A549 (cell line): ENCODE measurements around the gene LHFPL2. TPM values are rescaled to one million over a fixed set of nuclear protein-coding genes. Genes with fewer than 3 reads are reported as not detected.

Experiments
- ATAC-seq, 2 experiments: fragments of 200-7000 bp in 1 of 2; fragments of >200 bp in 1 of 2; cut with Nextera tagmentation in 1 of 2; cut with Tn5 transposase in 1 of 2; 3 replicates each; pipeline versions ENCODE4 v1.8.0 to v1.9.1; 2018 to 2020; ENCODE audit warnings: mild to moderate bottlenecking in 1 of 2, moderate library complexity in 1 of 2
- CTCF ChIA-PET: fragments of 300-600 bp; sonication (Branson Sonifier 250); formaldehyde crosslinking; extraction: SDS; loops from one replicate; lab custom pipeline; 2021; ENCODE audit warnings: antibody characterized with exemption, inconsistent platforms; lab: Yijun Ruan, JAX
- POLR2A ChIA-PET: fragments of 350-600 bp; formaldehyde crosslinking; extraction: SDS; loops from one replicate; lab custom pipeline; 2021; ENCODE audit warnings: antibody characterized with exemption, inconsistent platforms; lab: Yijun Ruan, JAX
- DNase-seq, 2 experiments: peaks; one replicate each; pipeline versions ENCODE4 v3.0.0 to v3.0.0-alpha.2; 2011 to 2016; ENCODE audit warnings: low read depth in 1 of 2, low spot score in 1 of 2
- FAIRE-seq: peaks from 2 replicates; lab custom pipeline; 2011; peaks lifted over from hg19 to GRCh38; lab: Jason Lieb, UNC
- H3K27ac ChIP-seq, 2 experiments: fragments of >200 bp; sonication (Bioruptor Twin); formaldehyde crosslinking; 3 replicates each; pipeline ENCODE4 v1.5.1; 2016 to 2017
- H3K4me1 ChIP-seq: fragments of >200 bp; sonication (Bioruptor Twin); formaldehyde crosslinking; 3 replicates; pipeline ENCODE4 v1.6.1; 2016
- H3K4me2 ChIP-seq: fragments of >200 bp; sonication (Bioruptor Twin); formaldehyde crosslinking; 3 replicates; pipeline ENCODE4 v1.6.1; 2016
- H3K4me3 ChIP-seq: fragments of >200 bp; sonication (Bioruptor Twin); formaldehyde crosslinking; 3 replicates; pipeline ENCODE4 v1.5.1; 2016
- H3K9me3 ChIP-seq: fragments of >200 bp; sonication (Bioruptor Twin); formaldehyde crosslinking; 3 replicates; pipeline ENCODE4 v1.6.1; 2016
- BHLHE40 ChIP-seq: IDR thresholded peaks from 2 replicates; pipeline ENCODE4 v1.6.1; 2012; ENCODE audit warnings: low read depth, low read length, inconsistent platforms
- CBX2 ChIP-seq: fragments of 200-600 bp; sonication (generic); IDR thresholded peaks from 2 replicates; pipeline ENCODE4 v1.6.1; 2016; ENCODE audit warnings: low read depth, mild to moderate bottlenecking, borderline replicate concordance
- CHD2 ChIP-seq: fragments of 150-350 bp; IDR thresholded peaks from 2 replicates; pipeline ENCODE4 v1.6.1; 2014; ENCODE audit warnings: low read length; ENCODE audit not compliant: partially characterized antibody
- EHMT2 ChIP-seq: fragments of 200-600 bp; sonication (generic); IDR thresholded peaks from 2 replicates; pipeline ENCODE4 v1.6.1; 2016; ENCODE audit warnings: antibody characterized with exemption, low read depth, mild to moderate bottlenecking, moderate library complexity
- ELK1 ChIP-seq: fragments of 150-350 bp; IDR thresholded peaks from 2 replicates; pipeline ENCODE4 v1.6.1; 2014; ENCODE audit warnings: low read depth, mild to moderate bottlenecking, low read length
- FOSL2 ChIP-seq, 2 experiments: fragments of 450-650 bp in 1 of 2; fragments of >200 bp in 1 of 2; sonication (Bioruptor Twin) in 1 of 2; formaldehyde crosslinking; IDR thresholded peaks; 2 replicates each; pipeline versions ENCODE4 v1.5.0 to v1.6.1; 2016 to 2020; ENCODE audit warnings: mild to moderate bottlenecking in 1 of 2, moderate library complexity in 1 of 2
- GATA3 ChIP-seq: IDR thresholded peaks from 2 replicates; pipeline ENCODE4 v1.6.1; 2012; ENCODE audit warnings: borderline replicate concordance
- HDAC2 ChIP-seq: fragments of 200-600 bp; sonication (generic); IDR thresholded peaks from 2 replicates; pipeline ENCODE4 v1.6.1; 2016
- HMGXB4 ChIP-seq: fragments of 250-450 bp; sonication (Bioruptor Pico); IDR thresholded peaks from 2 replicates; pipeline ENCODE4 v1.5.0; 2021; ENCODE audit warnings: mild to moderate bottlenecking, moderate library complexity, borderline replicate concordance
- HOXA7 ChIP-seq: fragments of 250-450 bp; sonication (Bioruptor Pico); IDR thresholded peaks from 2 replicates; pipeline ENCODE4 v1.5.0; 2020; ENCODE audit warnings: mild to moderate bottlenecking, moderate library complexity
- JUNB ChIP-seq: fragments of >200 bp; sonication (Bioruptor Twin); formaldehyde crosslinking; IDR thresholded peaks from 2 replicates; pipeline ENCODE4 v1.6.1; 2016
- MAFK ChIP-seq: fragments of 450-650 bp; IDR thresholded peaks from 2 replicates; pipeline ENCODE4 v1.6.1; 2014; ENCODE audit not compliant: partially characterized antibody
- NFE2L2 ChIP-seq: fragments of 150-350 bp; conservative IDR thresholded peaks from 2 replicates; pipeline ENCODE4 v1.6.1; 2014; ENCODE audit warnings: low read length
- PBX3 ChIP-seq: IDR thresholded peaks from 2 replicates; pipeline ENCODE4 v1.6.1; 2012
- PHF8 ChIP-seq: fragments of 200-600 bp; sonication (generic); IDR thresholded peaks from 2 replicates; pipeline ENCODE4 v1.6.1; 2016; ENCODE audit warnings: low read depth, mild to moderate bottlenecking, antibody characterized with exemption, moderate library complexity, borderline replicate concordance
- RARB ChIP-seq: fragments of 250-450 bp; sonication (Bioruptor Pico); IDR thresholded peaks from 2 replicates; pipeline ENCODE4 v1.8.0; 2021; ENCODE audit warnings: mild to moderate bottlenecking, moderate library complexity
- RNF2 ChIP-seq: fragments of 200-600 bp; sonication (generic); IDR thresholded peaks from 2 replicates; pipeline ENCODE4 v1.6.1; 2016; ENCODE audit warnings: low read depth, mild to moderate bottlenecking, antibody characterized with exemption, moderate library complexity, borderline replicate concordance
- TFCP2L1 ChIP-seq: fragments of 250-450 bp; sonication (Bioruptor Pico); IDR thresholded peaks from 2 replicates; pipeline ENCODE4 v1.5.0; 2021; ENCODE audit warnings: mild to moderate bottlenecking
- TP53 ChIP-seq: fragments of 250-450 bp; sonication (Bioruptor Pico); IDR thresholded peaks from 2 replicates; pipeline ENCODE4 v1.5.0; 2021; ENCODE audit warnings: mild to moderate bottlenecking, moderate library complexity
- ZNF302 ChIP-seq: fragments of 250-450 bp; sonication (Bioruptor Pico); IDR thresholded peaks from 2 replicates; pipeline ENCODE4 v1.9.0; 2021; ENCODE audit warnings: inconsistent platforms, mild to moderate bottlenecking, moderate library complexity
- WGBS: methylation state at CpG from one replicate; pipeline ENCODE4 v1.1.6; 2017; ENCODE audit errors: missing lambda C conversion rate; 5-methylcytosine and 5-hydroxymethylcytosine counted together
- polyA plus RNA-seq, 4 experiments: library from polyadenylated mRNA; depleted of rRNA in 3 of 4; stranded (reverse); fragments of >200 nt; fragmentation: RNase III in 1 of 4; extraction: RNeasy Plus Mini Kit Qiagen cat#74134 plus additional on column Dnase treatment in 1 of 4; gene quantifications; 2 replicates in 3 of 4; 3 replicates in 1 of 4; pipeline ENCODE4 v1.2.3, GENCODE V29; 2011 to 2017
- TF ChIP-seq, protein P1 (sequence below): fragments of 200-600 bp; sonication (generic); IDR thresholded peaks from 2 replicates; pipeline ENCODE4 v1.6.1; 2016; ENCODE audit warnings: antibody characterized with exemption, mild to moderate bottlenecking, moderate library complexity
- TF ChIP-seq, protein P2 (sequence below): IDR thresholded peaks from 2 replicates; pipeline ENCODE4 v1.6.1; 2012

Gene LHFPL2
- polyA plus RNA-seq, 2 of the 4 experiments (the other 2 are of a cell fraction) = 24.9 to 41.7 TPM

GRCh38 chr5:78618303-78618702 is 30.3 kb downstream of the LHFPL2 start:
- 94% methylated on average over 10 of the region's 10 CpGs for WGBS
- no peak overlapping the region for H3K4me3 ChIP-seq
- no peak for FAIRE-seq
- no peak for ATAC-seq
- H3K4me2 ChIP-seq = no peak overlapping the region
- ChIA-PET POLR2A (no interaction called here), CTCF (interaction anchor here (0.5 to 0.7 kb wide), 3 partner anchors 79 to 286 kb away, joined by 3 to 4 read pairs (median 3); no protein-coding TSS in a partner anchor)
- TF ChIP-seq GATA3 (no peak), MAFK (no peak), HDAC2 (no peak), PHF8 (no peak), CHD2 (no peak), EHMT2 (no peak), ELK1 (no peak), TP53 (CRISPR knock-in tag) (no peak)
- DNase-seq = no peak
- peaks cover 37% of the 10 kb centered on the region for H3K4me1 ChIP-seq
- peaks cover 5% of the 10 kb centered on the region; the same call in 1 of the 3 replicates for H3K9me3 ChIP-seq
- no peak overlapping the region for H3K27ac ChIP-seq

DNA sequence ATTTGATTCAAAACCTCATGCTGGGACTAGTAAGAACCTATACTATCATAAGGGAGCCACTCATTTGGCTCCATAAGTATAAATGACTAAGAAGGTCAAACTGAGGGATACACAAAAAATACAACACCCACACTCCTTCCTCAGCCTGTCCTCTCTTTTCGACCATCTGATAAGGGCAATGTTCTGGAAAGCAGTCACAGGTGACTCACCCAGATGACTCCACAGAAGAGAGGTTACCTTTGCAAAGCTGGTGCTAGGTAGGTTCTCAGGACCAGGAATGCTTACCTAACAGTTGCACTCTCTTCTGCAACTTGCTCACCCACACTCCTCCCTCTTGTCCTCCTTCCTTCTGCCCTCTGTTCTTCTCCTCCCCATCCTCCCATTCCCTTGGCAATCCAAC is 32.9 kb downstream of the LHFPL2 start:
- POLR2A ChIA-PET = no interaction called here

DNA sequence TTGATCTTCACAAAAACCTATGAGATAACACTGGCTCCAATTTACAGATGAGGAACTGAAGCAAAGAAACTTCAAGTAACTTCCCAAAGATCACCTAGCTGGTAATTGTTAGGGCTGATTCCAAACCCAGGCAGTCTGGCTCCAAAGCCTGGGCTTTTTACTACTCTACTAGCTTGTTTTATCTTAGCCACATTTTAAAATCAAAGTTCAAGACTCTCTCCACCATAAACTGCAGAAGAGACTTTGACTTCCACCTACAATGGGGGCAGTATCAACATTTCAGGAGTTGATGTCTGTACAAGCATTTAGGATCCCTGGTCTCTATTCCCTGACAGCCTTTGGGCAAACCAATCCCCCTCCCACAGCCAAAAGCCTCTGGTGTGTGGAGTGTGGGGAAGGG is 33.8 kb downstream of the LHFPL2 start:
- POLR2A ChIA-PET = no interaction called here
- Histone ChIP-seq H3K27ac (no peak overlapping the region), H3K4me2 (no peak overlapping the region)

More for the DNA sequence above, 32.9 kb downstream of the LHFPL2 start:
- CTCF ChIA-PET = interaction anchor here (1.5 to 1.6 kb wide), 2 partner anchors 10 to 12 kb away, joined by 4 read pairs; no protein-coding TSS in a partner anchor
- FAIRE-seq (no peak), DNase-seq (peak in 1 of 2 experiments; percentile 29)
- H3K4me3 ChIP-seq = no peak overlapping the region
- TF ChIP-seq HOXA7 (no peak), FOSL2 (IDR thresholded peaks at IDR 0.05) (no peak), FOSL2 (CRISPR knock-in tag; IDR thresholded peaks at IDR 0.05) (0 out of 2 replicates have a peak, but pooled peaks have one; percentile 23)
- TF ChIP-seq, all 56 proteins: peak for 1
- H3K9me3 ChIP-seq = peaks cover 5% of the 10 kb centered on the region; the same call in 1 of the 3 replicates
- WGBS = 19% methylated on average over 1 of the region's 1 CpG
- no peak overlapping the region for H3K4me2 ChIP-seq
- H3K4me1 ChIP-seq = peaks cover 38% of the 10 kb centered on the region
- ATAC-seq = peak; percentile 22 to 47; a peak in 3 of 6 replicates
- H3K27ac ChIP-seq = peak overlapping the region in 1 of 2 experiments; percentile 2; a peak in 1 of 6 replicates

DNA sequence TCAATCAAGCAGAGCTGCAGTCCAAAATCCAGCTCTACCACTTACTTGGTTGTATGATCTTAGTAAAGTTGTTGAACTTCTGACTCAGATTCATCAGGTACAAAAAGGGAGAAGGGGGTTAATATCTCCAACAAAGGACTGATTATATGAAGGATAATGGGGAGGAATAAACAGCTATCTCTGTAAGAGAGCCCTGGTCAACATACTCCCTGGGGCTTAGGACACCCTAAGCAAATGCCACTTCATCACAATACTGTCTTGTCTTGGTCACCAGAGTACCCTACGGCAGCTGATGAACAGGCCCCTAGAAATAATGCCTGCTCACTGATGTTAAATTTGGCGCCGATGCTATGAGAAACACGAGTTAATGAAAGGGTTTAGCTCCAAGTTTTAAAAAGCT is 34.8 kb downstream of the LHFPL2 start:
- CTCF ChIA-PET = interaction anchor here (0.7 to 2.2 kb wide), 14 partner anchors 11 to 352 kb away, joined by 3 to 8 read pairs (median 4); partner anchors contain the start of gene LHFPL2
- no peaks in the 10 kb centered on the region for H3K9me3 ChIP-seq
- WGBS = 63% methylated on average over 4 of the region's 4 CpGs
- no peak overlapping the region for H3K4me2 ChIP-seq
- H3K4me1 ChIP-seq = peaks cover 57% of the 10 kb centered on the region
- H3K4me3 ChIP-seq = no peak overlapping the region
- ATAC-seq = no peak
- no peak for DNase-seq
- H3K27ac ChIP-seq = no peak overlapping the region
- no peak for FAIRE-seq
- POLR2A ChIA-PET = no interaction called here
- TF ChIP-seq TFCP2L1 (CRISPR knock-in tag) (no peak), BHLHE40 (no peak), GATA3 (no peak), TP53 (CRISPR knock-in tag) (no peak), CBX2 (no peak), HMGXB4 (CRISPR knock-in tag) (no peak), PBX3 (no peak), HDAC2 (no peak), RARB (no peak), RNF2 (no peak), ZNF302 (CRISPR knock-in tag) (no peak), NFE2L2 (no peak)
- TF ChIP-seq, protein P1, sequence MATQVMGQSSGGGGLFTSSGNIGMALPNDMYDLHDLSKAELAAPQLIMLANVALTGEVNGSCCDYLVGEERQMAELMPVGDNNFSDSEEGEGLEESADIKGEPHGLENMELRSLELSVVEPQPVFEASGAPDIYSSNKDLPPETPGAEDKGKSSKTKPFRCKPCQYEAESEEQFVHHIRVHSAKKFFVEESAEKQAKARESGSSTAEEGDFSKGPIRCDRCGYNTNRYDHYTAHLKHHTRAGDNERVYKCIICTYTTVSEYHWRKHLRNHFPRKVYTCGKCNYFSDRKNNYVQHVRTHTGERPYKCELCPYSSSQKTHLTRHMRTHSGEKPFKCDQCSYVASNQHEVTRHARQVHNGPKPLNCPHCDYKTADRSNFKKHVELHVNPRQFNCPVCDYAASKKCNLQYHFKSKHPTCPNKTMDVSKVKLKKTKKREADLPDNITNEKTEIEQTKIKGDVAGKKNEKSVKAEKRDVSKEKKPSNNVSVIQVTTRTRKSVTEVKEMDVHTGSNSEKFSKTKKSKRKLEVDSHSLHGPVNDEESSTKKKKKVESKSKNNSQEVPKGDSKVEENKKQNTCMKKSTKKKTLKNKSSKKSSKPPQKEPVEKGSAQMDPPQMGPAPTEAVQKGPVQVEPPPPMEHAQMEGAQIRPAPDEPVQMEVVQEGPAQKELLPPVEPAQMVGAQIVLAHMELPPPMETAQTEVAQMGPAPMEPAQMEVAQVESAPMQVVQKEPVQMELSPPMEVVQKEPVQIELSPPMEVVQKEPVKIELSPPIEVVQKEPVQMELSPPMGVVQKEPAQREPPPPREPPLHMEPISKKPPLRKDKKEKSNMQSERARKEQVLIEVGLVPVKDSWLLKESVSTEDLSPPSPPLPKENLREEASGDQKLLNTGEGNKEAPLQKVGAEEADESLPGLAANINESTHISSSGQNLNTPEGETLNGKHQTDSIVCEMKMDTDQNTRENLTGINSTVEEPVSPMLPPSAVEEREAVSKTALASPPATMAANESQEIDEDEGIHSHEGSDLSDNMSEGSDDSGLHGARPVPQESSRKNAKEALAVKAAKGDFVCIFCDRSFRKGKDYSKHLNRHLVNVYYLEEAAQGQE = no peak
- TF ChIP-seq, protein P2, sequence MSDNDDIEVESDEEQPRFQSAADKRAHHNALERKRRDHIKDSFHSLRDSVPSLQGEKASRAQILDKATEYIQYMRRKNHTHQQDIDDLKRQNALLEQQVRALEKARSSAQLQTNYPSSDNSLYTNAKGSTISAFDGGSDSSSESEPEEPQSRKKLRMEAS = no peak

More for the DNA sequence above, 33.8 kb downstream of the LHFPL2 start:
- CTCF ChIA-PET = interaction anchor here (1.2 to 2.2 kb wide), 5 partner anchors 9 to 350 kb away, joined by 3 to 8 read pairs (median 4); no protein-coding TSS in a partner anchor
- Histone ChIP-seq H3K4me3 (no peak overlapping the region), H3K9me3 (no peaks in the 10 kb centered on the region), H3K4me1 (peaks cover 47% of the 10 kb centered on the region)
- ATAC-seq (no peak), FAIRE-seq (no peak), DNase-seq (no peak)
- no peak for TF ChIP-seq JUNB
- no peak for TF ChIP-seq ZNF302 (CRISPR knock-in tag)
